ENCODE data around the gene CCDC60.

DNA sequence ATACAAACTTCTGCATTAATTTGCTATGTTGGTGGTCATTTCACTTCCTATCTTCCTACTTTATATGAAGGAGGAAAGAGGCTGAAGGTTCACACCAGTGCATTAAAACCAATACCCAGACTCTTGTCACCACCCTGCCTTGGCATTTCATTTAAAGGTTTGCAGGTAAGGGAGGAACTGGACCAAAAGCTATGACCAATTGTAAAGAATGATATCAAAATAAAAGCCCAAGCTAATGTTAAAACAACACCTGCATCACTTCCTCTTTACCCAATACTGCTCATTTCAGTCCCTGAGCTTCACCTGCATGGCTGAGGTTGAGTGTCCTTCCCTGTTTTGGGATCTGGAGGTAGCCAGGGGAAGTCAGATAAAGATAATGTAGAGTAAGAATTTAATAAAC lies 211.8 kb downstream of the CCDC60 start:
- TF ChIP-seq POLR2A (IDR thresholded peaks at IDR 0.05; ENCODE audit: low read length) (no peak), GATA1 (IDR thresholded peaks at IDR 0.05; ENCODE audit: low read depth, low read length) (no peak)
